HG03442 (cell line): ENCODE results near the gene OR10P1.
A peak's percentile ranks its signal among the peaks of the same experiment; 100 is the strongest.
"Not testable (repeated sequence)": the region's sequence is repeated elsewhere in the genome, so short reads cannot be mapped to it uniquely, and the experiment has no call there.

Experiments
- ATAC-seq: cut with Tn5 transposase; IDR thresholded peaks from one replicate; pipeline ENCODE4 v1.9.1; 2021; ENCODE audit warnings: mild to moderate bottlenecking, moderate library complexity; ENCODE audit not compliant: unreplicated experiment

OR10P1 gene, protein sequence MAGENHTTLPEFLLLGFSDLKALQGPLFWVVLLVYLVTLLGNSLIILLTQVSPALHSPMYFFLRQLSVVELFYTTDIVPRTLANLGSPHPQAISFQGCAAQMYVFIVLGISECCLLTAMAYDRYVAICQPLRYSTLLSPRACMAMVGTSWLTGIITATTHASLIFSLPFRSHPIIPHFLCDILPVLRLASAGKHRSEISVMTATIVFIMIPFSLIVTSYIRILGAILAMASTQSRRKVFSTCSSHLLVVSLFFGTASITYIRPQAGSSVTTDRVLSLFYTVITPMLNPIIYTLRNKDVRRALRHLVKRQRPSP

GRCh38 chr12:55636853-55637252, at the start of gene OR10P1:
Gene OR10P1, plus strand, starts transcription at chr12:55636892. Its CDS starts 0 bp downstream, at chr12:55636892.
- ATAC-seq, result no peak

DNA sequence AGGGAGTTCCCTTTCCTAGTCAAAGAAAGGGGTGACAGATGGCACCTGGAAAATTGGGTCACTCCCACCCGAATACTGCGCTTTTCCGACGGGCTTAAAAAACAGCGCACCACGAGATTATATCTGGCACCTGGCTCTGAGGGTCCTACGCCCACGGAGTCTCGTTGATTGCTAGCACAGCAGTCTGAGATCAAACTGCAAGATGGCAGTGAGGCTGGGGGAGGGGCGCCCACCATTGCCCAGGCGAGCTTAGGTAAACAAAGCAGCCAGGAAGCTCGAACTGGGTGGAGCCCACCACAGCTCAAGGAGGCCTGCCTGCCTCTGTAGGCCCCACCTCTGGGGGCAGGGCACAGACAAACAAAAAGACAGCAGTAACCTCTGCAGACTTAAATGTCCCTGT, 46.5 kb upstream of the OR10P1 start:
- ATAC-seq, result not testable (repeated sequence)

GRCh38 chr12:55607821-55608594, 28.7 kb upstream of the OR10P1 start:
- no peak for ATAC-seq

DNA sequence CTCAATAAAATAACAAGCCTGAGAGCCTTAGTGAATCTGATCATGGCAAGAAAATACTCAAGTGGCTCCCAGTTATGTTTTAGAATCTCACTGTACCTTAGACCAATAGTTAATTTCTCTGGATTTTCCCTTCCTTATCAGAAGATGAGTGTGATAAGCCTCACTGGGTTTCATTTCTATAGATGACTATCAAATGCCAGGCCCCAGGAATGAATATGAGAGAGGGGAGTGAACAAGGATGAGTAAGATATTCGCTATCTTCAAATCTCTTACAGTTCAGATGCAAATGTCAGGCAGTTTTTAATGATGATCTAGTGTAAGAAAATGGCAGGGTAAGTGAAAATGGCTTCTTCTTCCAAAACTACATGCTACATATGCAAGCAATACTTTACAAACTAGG, 26.1 kb upstream of the OR10P1 start:
- ATAC-seq, result no peak

- no peak for ATAC-seq
Measured at GRCh38 chr12:55612646-55613045, 24.0 kb upstream of the OR10P1 start.

GRCh38 chr12:55614764-55615163, 21.9 kb upstream of the OR10P1 start:
- ATAC-seq, result no peak

DNA sequence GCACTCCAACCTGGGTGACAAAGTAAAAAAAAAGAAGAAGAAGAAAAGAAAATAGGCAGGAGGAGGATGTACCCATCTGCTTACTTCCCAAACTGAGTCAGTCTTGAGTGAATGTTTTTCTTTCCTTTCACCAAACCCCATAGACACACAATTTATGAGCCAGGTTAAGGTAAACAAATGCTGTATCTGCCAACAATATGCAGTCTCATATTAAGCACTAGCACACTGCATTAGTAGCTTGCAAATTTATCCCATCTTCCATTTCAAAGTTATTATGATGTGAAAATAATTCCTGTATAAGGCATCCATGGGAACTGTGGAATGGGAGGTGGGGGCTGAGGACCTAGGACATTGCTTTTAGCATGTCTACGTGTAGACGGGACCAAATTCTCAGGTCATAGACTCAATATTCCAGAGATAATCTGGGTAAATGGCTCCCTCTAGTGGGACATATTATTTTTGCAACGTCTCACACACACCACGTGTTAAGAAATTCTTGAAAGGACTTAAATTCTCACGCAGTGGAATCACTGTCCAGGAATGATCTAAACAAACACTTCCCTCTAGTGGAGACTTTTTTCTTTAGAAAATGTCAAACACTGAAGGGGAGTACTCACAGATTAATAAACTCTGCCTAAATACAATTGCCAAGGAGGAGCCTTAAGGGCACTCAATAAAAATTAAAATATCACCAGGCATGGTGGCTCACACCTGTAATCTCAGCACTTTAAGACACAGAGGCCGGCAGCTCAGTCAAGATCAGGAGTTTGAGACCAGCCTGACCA, 17.1 kb upstream of the OR10P1 start:
- ATAC-seq, result peak; percentile 85

DNA sequence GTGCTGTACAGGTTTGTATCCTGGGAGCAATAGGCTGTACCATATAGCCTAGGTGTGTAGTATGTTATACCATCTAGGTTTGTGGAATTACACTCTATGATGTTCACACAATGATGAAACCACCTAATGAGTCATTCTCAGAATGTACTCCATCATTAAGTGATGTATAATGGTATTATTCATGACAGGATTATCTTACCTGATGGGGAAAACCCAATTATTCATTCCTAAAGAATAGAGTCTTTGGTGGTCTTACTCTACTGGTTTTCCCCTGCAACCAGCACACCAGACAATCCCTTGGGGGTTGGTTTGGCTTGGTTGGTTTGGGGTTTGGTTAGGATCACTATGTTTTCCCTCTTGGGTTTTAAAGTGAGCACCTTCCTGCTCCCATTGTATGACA, 12.6 kb upstream of the OR10P1 start:
- peak; percentile 64 for ATAC-seq

- ATAC-seq, result no peak
Measured at GRCh38 chr12:55626154-55626553, 10.5 kb upstream of the OR10P1 start.

DNA sequence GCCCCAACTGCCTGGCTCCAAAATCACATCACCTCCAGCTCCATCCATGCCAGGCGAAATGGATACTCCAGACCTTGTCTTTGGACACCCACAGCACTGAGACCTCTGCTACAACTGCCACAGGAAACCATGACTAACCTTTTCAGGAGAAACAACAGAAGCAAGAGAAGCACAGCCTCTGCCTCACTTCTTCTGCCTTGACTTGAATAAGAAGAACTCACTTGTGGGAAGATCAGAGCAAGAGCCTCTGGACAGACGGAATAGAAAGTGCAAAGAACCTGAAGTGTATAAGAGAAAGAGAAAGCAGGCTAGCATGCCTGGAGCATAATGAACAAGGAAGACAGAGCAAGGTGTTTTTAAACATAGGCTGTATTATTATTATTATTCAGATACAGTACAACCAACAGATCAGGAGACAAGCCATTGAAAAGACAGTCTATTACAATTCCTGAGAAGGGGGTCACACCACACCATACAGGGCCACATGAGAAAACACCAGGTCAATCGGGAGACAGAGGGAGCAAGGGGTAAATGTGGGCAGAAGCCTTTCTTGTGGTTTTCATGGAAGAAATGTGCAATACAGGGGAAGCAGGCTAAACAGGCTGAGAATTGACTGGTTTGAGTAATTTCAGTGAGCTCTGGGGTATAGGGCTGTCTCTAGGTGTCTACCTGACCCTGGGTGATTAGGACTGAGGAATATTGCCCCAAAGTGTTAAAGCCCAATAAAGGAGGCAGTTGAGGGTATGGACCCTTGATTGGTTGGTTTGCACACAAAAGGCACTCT, 7.4 kb upstream of the OR10P1 start:
- ATAC-seq, result no peak

DNA sequence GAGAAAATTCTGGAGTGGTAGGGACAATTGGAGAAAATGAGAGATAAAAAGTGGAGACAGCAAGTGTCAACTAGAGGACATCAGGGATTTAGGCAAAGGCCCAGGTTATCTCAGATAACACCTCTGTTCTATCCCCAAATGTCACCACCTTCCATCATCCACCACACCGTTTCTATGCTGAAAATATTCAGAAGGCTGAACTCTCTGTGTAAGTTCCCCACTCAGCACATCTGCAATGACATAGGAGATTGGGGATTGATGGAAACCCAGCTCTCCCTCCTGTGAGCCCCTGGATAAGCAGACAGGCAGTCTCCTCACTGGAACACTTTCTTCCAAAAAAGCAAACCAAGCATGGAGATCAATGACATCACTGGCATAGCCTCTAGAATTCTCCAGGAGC, 5.6 kb upstream of the OR10P1 start:
- no peak for ATAC-seq

- no peak for ATAC-seq
Measured at GRCh38 chr12:55631733-55632132, 5.0 kb upstream of the OR10P1 start.

DNA sequence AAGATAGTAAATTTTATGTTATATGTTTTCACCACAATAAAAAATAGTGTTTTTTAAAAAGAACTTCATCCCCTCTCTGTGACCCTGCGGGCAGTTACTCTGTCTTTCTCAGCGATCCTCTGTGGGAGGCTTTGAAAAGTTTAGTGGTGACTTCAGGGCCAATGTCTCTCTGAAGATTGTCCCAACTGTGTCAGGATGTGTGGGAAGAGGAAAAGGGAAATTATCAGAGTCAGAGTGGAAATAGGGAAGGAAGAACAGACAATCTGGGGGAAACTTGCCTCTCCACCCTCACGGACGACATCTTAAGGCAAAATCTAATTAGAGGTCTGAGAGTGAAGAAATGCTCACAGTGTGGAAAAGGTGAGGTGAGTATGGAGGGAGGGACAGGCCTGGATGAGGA, 3.5 kb upstream of the OR10P1 start:
- no peak for ATAC-seq

DNA sequence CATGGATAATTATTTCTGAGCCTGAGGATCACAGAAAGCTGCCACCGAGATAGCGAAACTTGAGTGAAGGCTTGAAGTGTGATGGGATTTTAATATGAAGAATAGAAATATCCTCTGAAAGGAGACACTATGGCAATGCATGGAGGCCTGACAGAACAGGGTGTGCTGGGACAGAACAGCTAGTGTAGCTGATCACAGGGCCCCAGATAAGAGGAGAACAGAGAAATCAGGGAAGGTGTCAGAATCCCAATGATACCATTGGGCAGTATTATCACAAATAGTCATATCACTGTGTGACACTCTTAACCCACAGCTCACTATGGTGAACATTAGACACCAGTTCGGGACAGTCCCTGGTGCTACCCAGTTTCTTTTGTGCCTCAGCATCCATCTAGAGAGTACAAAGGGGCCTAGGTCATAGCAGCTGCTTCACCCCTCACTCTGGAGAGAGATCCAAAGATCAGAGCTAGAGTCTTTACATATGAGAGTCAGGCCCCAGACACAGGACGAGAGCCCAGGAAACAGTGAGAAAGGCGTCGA, 506 bp upstream of the OR10P1 start:
- no peak for ATAC-seq

GRCh38 chr12:55637467-55637866, 775 bp downstream of the OR10P1 start:
- no peak for ATAC-seq

GRCh38 chr12:55641595-55641994, 4.9 kb downstream of the OR10P1 start:
- ATAC-seq, result no peak

DNA sequence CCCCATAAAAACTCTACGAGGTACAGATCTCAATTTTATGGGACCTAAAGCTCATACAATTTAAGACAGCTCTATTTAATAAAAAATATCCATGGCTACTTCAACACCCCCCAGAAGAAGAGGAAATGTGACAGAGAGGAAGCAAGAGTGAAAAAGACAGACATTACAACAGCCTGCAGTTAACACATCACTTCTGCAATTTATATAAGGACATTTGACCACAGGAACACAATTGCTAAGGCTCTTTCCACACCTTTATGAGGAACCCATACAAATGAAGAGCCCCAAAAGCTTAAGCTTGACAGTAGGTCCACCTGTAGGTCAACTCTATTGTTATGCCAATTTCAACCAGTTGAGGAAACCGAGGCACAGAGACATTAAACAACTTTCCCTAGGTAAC, 5.6 kb downstream of the OR10P1 start:
- no peak for ATAC-seq

DNA sequence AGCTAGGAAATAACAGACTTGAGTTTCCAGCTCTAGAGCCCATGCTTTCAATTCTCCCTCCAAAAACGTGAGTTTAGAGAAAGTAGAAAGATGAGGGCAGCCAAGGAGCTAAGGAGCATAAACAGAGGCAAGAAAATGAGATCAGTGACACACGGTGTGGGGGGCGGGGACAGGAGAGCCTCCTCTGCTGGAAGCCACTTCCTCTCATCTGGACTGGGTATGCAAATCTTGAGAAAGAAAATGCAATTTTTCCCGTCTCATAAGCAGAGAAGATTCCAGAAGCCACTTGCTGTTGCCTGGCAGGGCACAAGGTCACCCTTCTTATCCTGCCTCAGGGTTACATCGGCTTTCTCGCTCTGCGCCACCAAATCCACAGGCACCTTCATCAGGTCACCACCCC, 6.0 kb downstream of the OR10P1 start:
- ATAC-seq, result peak; percentile 21

- ATAC-seq, result no peak
Measured at GRCh38 chr12:55644591-55644990, 7.9 kb downstream of the OR10P1 start.

DNA sequence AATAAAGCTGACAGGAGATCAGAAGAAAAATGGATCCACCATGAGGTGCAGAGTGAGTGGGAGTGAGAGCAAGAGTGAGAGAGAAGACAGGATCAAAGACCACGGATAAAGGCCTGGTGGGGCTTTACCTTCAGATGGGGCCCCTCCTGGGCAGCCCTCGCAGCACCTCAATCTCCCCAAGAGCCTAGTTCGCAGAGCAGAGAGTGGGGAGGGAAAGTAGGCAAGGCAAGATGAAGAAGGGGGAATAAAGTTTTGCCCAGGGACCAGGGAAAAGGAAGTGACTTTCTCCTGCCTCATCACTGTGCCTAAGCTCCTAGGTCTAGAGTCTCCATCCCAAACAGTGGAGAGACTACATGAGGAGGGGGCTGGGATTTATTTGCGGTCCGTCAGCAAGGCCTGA, 10.3 kb downstream of the OR10P1 start:
- ATAC-seq, result no peak
